Adrenal gland (tissue), 12 donors: ENCODE data around the gene DNASE2. TPM values are rescaled to one million over a fixed set of nuclear protein-coding genes. Genes with fewer than 3 reads are reported as not detected.

Source experiments
- DNase-seq, 7 donors: peaks; one replicate each; pipeline ENCODE4 v3.0.0-alpha.2; 2019 to 2020
- H3K27ac ChIP-seq, 5 donors: fragments of 200-600 bp; sonication (generic) in 4 of 5; 1 replicate in 3 of 5; 2 replicates in 2 of 5; pipeline versions ENCODE4 v1.5.1 to v1.8.0; 2016 to 2020; ENCODE audit warnings: mild to moderate bottlenecking in 1 of 5
- H3K27me3 ChIP-seq: fragments of 200-600 bp; 2 replicates; pipeline ENCODE4 v1.8.0; 2021
- H3K36me3 ChIP-seq, 2 donors: fragments of 200-600 bp; replicated peaks in 1 of 2; 1 replicate in 1 of 2; 2 replicates in 1 of 2; pipeline versions ENCODE4 v1.5.1 to v1.8.0; 2018 to 2022
- H3K4me1 ChIP-seq, 2 donors: fragments of 200-600 bp; replicated peaks in 1 of 2; 1 replicate in 1 of 2; 2 replicates in 1 of 2; pipeline versions ENCODE4 v1.5.1 to v1.8.0; 2018 to 2021
- H3K4me3 ChIP-seq, 4 donors: fragments of 200-600 bp; sonication (generic) in 3 of 4; one replicate each; pipeline ENCODE4 v1.5.1; 2016 to 2018
- H3K9me3 ChIP-seq, 3 donors: fragments of 200-600 bp; sonication (generic) in 1 of 3; replicated peaks in 1 of 3; 1 replicate in 2 of 3; 2 replicates in 1 of 3; pipeline versions ENCODE4 v1.5.1 to v1.8.0; 2016 to 2021
- CTCF ChIP-seq, 6 experiments: fragments of 450-650 bp in 4 of 6; fragments of 200-600 bp in 2 of 6; sonication (generic) in 1 of 6; IDR thresholded peaks; 1 replicate in 5 of 6; 2 replicates in 1 of 6; pipeline versions ENCODE4 v1.5.1 to v1.8.0; 2016 to 2021; ENCODE audit warnings: antibody characterized with exemption in 6 of 6, mild to moderate bottlenecking in 2 of 6, moderate library complexity in 1 of 6
- POLR2A ChIP-seq, 2 donors: fragments of 450-650 bp; IDR thresholded peaks; one replicate each; pipeline ENCODE4 v1.6.1; 2017; ENCODE audit warnings: antibody characterized with exemption in 2 of 2, mild to moderate bottlenecking in 2 of 2, moderate library complexity in 1 of 2
- WGBS, 4 donors: extraction: QIAGEN DNeasy Blood & Tissue Kit in 2 of 4; methylation state at CpG; one replicate each; pipeline versions ENCODE4 v1.1.5 to v1.1.7; 2013 to 2017; 5-methylcytosine and 5-hydroxymethylcytosine counted together
- intact Hi-C, 2 donors: fragments of 100-400 bp; cut with DNase I; formaldehyde crosslinking; loops; one replicate each; pipeline versions ENCODE4 v1.14.1 to v1.15.0; 2022 to 2023
- polyA plus RNA-seq, 3 donors: library from polyadenylated mRNA; stranded (reverse); fragments of 200-250 nt in 2 of 3; fragments of 350-450 nt in 1 of 3; fragmentation: Illumina TruSeq in 1 of 3; extraction: RNeasy Lipid Tissue Mini Kit (QIAGEN cat#74804) in 1 of 3; gene quantifications; one replicate each; pipeline ENCODE4 v1.2.3, GENCODE V29; 2013 to 2014
- total RNA-seq, 9 donors: library from RNA; depleted of rRNA in 4 of 9; stranded (reverse); fragments of >200 nt in 4 of 9; fragments of 120-200 nt in 1 of 9; fragmentation: NEBNext Ultra II Directional in 1 of 9; extraction: Animal tissue kit (Norgen Biotek cat#: 25700) in 1 of 9; gene quantifications; one replicate each; pipeline versions ENCODE4 v1.1.0 to v1.2.4, GENCODE V29; 2013 to 2023
- donor health status: healthy with polysubstance abuse.
- donor health status: Bipolar disorder and iron deficiency.
- donor health status: DM: yes; HTN: yes; CAD: no.
- donor health status: DM: no; HTN: no; CAD: no.
- donor health status: DM: no; HTN: no; CAD: no.
- donor health status: DM: yes; HTN: yes; CAD: no.

The DNASE2 gene
- total and polyA plus RNA-seq, 12 donors, result 3.3 to 83.4 (median 51.3) TPM

- intact Hi-C loops, result no loop called here
- Histone ChIP-seq H3K27me3 (peaks cover 47% of the 10 kb centered on the region), H3K36me3 (no peaks in the 10 kb centered on the region), H3K4me3 (peak overlapping the region in 1 of 4 donors; percentile 48), H3K27ac (peak overlapping the region in 1 of 5 donors; percentile 29), H3K9me3 (no peaks in the 10 kb centered on the region), H3K4me1 (peaks cover 3 to 12% of the 10 kb centered on the region in 2 donors)
- no peak for TF ChIP-seq CTCF (IDR thresholded peaks at IDR 0.05)
- WGBS, 4 donors, result 1 to 3% (median 2%) methylated on average over 9 to 80 of the region's 87 CpGs
- peak in 2 of 7 donors; percentile 18 to 35 for DNase-seq
Observed at GRCh38 chr19:12833738-12834565, 47.3 kb downstream of the DNASE2 start.

GRCh38 chr19:12833418-12833737 is 47.9 kb downstream of the DNASE2 start:
- TF ChIP-seq CTCF (IDR thresholded peaks at IDR 0.05) (no peak), POLR2A (IDR thresholded peaks at IDR 0.05) (no peak)
- 0 to 2% (median 1%) methylated on average over 1 to 5 of the region's 5 CpGs for WGBS, 4 donors
- intact Hi-C loops, result no loop called here
- Histone ChIP-seq H3K4me3 (peak overlapping the region in 1 of 4 donors; percentile 48), H3K27ac (peak overlapping the region in 1 of 5 donors; percentile 34), H3K9me3 (no peaks in the 10 kb centered on the region), H3K36me3 (no peaks in the 10 kb centered on the region), H3K27me3 (peaks cover 42% of the 10 kb centered on the region), H3K4me1 (peaks cover 3 to 14% of the 10 kb centered on the region in 2 donors)
- no peak for DNase-seq

- 4 to 11% (median 7%) methylated on average over 5 to 23 of the region's 23 CpGs for WGBS, 4 donors
- peak in 2 of 7 donors; percentile 32 to 79 for DNase-seq
- no peak overlapping the region for H3K27ac ChIP-seq
- H3K9me3 ChIP-seq, result no peaks in the 10 kb centered on the region
- no peaks in the 10 kb centered on the region for H3K36me3 ChIP-seq
- no peak for TF ChIP-seq POLR2A (IDR thresholded peaks at IDR 0.05)
- TF ChIP-seq CTCF (IDR thresholded peaks at IDR 0.05), result no peak
- intact Hi-C loops, result no loop called here
- peaks cover 0 to 11% of the 10 kb centered on the region in 2 donors for H3K4me1 ChIP-seq
- H3K27me3 ChIP-seq, result peaks cover 21% of the 10 kb centered on the region
- H3K4me3 ChIP-seq, result no peak overlapping the region
Observed at GRCh38 chr19:12828494-12828893, 52.8 kb downstream of the DNASE2 start.

GRCh38 chr19:12825254-12826131 is 55.8 kb downstream of the DNASE2 start:
- no peak for DNase-seq
- Histone ChIP-seq H3K9me3 (no peaks in the 10 kb centered on the region), H3K4me1 (peaks cover 0 to 5% of the 10 kb centered on the region in 2 donors), H3K27me3 (peaks cover 9% of the 10 kb centered on the region), H3K36me3 (no peaks in the 10 kb centered on the region), H3K4me3 (no peak overlapping the region), H3K27ac (no peak overlapping the region)
- 7 to 9% (median 7%) methylated on average over 34 to 46 of the region's 46 CpGs for WGBS, 4 donors
- intact Hi-C loops, result no loop called here
- no peak for TF ChIP-seq POLR2A (IDR thresholded peaks at IDR 0.05)
- TF ChIP-seq CTCF (IDR thresholded peaks at IDR 0.05), result peak in 3 of 6 experiments; percentile 4 to 27 (median 8)
